ENCODE results near the gene ADGRG6. TPM values are rescaled to one million over a fixed set of nuclear protein-coding genes. Genes with fewer than 3 reads are reported as not detected.
"Not testable (repeated sequence)": the region's sequence is repeated elsewhere in the genome, so short reads cannot be mapped to it uniquely, and the experiment has no call there.

The ADGRG6 gene
- total and polyA plus RNA-seq, 10 donors: 0.24 to 29.0 (median 15.4) TPM

GRCh38 chr6:142341855-142342330 is 40.1 kb downstream of the ADGRG6 start:
- no peak for DNase-seq
- H3K4me1 ChIP-seq: no peaks in the 10 kb centered on the region
- no peaks in the 10 kb centered on the region for H3K9me3 ChIP-seq
- H3K4me3 ChIP-seq: no peak overlapping the region
- intact Hi-C loops (cut with DNase I; ENCODE audit: low total_unique reads): no loop called here
- 72 to 94% (median 89%) methylated on average over 2 of the region's 2 CpGs for WGBS, 5 donors
- no peak for TF ChIP-seq CTCF (IDR thresholded peaks at IDR 0.05 in 8 of 11, conservative IDR thresholded peaks at IDR 0.05 in 3 of 11)
- no peak for TF ChIP-seq POLR2AphosphoS5 (IDR thresholded peaks at IDR 0.05)
- TF ChIP-seq POLR2A (IDR thresholded peaks at IDR 0.05): no peak
- H3K27ac ChIP-seq: no peak overlapping the region
- no peaks in the 10 kb centered on the region for H3K36me3 ChIP-seq
- H3K27me3 ChIP-seq (replicated peaks in 1 of 7): peaks cover 0 to 5% (median 0%) of the 10 kb centered on the region in 7 donors

- TF ChIP-seq POLR2AphosphoS5 (IDR thresholded peaks at IDR 0.05) (no peak), POLR2A (IDR thresholded peaks at IDR 0.05) (no peak), CTCF (IDR thresholded peaks at IDR 0.05 in 8 of 11, conservative IDR thresholded peaks at IDR 0.05 in 3 of 11) (no peak)
- Histone ChIP-seq H3K27ac (no peak overlapping the region), H3K27me3 (replicated peaks in 1 of 7) (peaks cover 0 to 5% (median 0%) of the 10 kb centered on the region in 7 donors), H3K9me3 (no peaks in the 10 kb centered on the region), H3K4me3 (no peak overlapping the region), H3K36me3 (no peaks in the 10 kb centered on the region), H3K4me1 (no peaks in the 10 kb centered on the region)
- intact Hi-C loops (cut with DNase I; ENCODE audit: low total_unique reads): no loop called here
- DNase-seq: no peak
Measured at GRCh38 chr6:142342986-142343385, 41.2 kb downstream of the ADGRG6 start.

- intact Hi-C loops (cut with DNase I; ENCODE audit: low total_unique reads): no loop called here
- Histone ChIP-seq H3K27ac (no peak overlapping the region), H3K27me3 (replicated peaks in 1 of 7) (peaks cover 0 to 5% (median 0%) of the 10 kb centered on the region in 7 donors), H3K36me3 (no peaks in the 10 kb centered on the region), H3K4me3 (no peak overlapping the region), H3K4me1 (no peaks in the 10 kb centered on the region), H3K9me3 (no peaks in the 10 kb centered on the region)
- DNase-seq: no peak
- WGBS, 5 donors: 90 to 98% (median 94%) methylated on average over 1 of the region's 1 CpG
- TF ChIP-seq POLR2AphosphoS5 (IDR thresholded peaks at IDR 0.05): no peak
- no peak for TF ChIP-seq CTCF (IDR thresholded peaks at IDR 0.05 in 8 of 11, conservative IDR thresholded peaks at IDR 0.05 in 3 of 11)
Measured at GRCh38 chr6:142343938-142344337, 42.1 kb downstream of the ADGRG6 start.

- Histone ChIP-seq H3K4me1 (no peaks in the 10 kb centered on the region), H3K4me3 (no peak overlapping the region), H3K36me3 (no peaks in the 10 kb centered on the region), H3K27me3 (replicated peaks in 1 of 7) (peaks cover 0 to 5% (median 0%) of the 10 kb centered on the region in 7 donors), H3K27ac (no peak overlapping the region), H3K9me3 (no peaks in the 10 kb centered on the region)
- no peak for TF ChIP-seq POLR2AphosphoS5 (IDR thresholded peaks at IDR 0.05)
- no peak for TF ChIP-seq POLR2A (IDR thresholded peaks at IDR 0.05)
- TF ChIP-seq CTCF (IDR thresholded peaks at IDR 0.05 in 8 of 11, conservative IDR thresholded peaks at IDR 0.05 in 3 of 11): no peak
- whole genome bisulfite sequencing, 5 donors: 83 to 96% (median 94%) methylated on average over 1 of the region's 1 CpG
- intact Hi-C loops (cut with DNase I; ENCODE audit: low total_unique reads): no loop called here
- no peak for DNase-seq
Measured at GRCh38 chr6:142345261-142345660, 43.5 kb downstream of the ADGRG6 start.

- H3K9me3 ChIP-seq; H3K27ac ChIP-seq; DNase-seq; H3K4me3 ChIP-seq; H3K36me3 ChIP-seq; intact Hi-C loops (cut with DNase I; ENCODE audit: low total_unique reads); H3K4me1 ChIP-seq; H3K27me3 ChIP-seq (replicated peaks in 1 of 7): not testable (repeated sequence)
- WGBS, 5 donors: 72 to 96% (median 75%) methylated on average over 3 of the region's 3 CpGs
Measured at GRCh38 chr6:142346166-142346565, 44.4 kb downstream of the ADGRG6 start.
